GM18907 (cell line): ENCODE results near the gene STN1.

ENCODE experiments used
- ATAC-seq: cut with Tn5 transposase; IDR thresholded peaks from one replicate; pipeline ENCODE4 v1.9.1; 2021; ENCODE audit warnings: mild to moderate bottlenecking, moderate library complexity; ENCODE audit not compliant: unreplicated experiment

Gene STN1

GRCh38 chr10:103870516-103870915 is 47.5 kb downstream of the STN1 start:
- ATAC-seq = no peak

GRCh38 chr10:103869336-103869735 is 48.6 kb downstream of the STN1 start:
- no peak for ATAC-seq

GRCh38 chr10:103868200-103868599 is 49.8 kb downstream of the STN1 start:
- ATAC-seq = no peak

GRCh38 chr10:103861505-103861904 is 56.5 kb downstream of the STN1 start:
- no peak for ATAC-seq

GRCh38 chr10:103859161-103860086 is 58.6 kb downstream of the STN1 start:
- peak; percentile 65 for ATAC-seq

GRCh38 chr10:103858360-103858759 is 59.6 kb downstream of the STN1 start:
- no peak for ATAC-seq

- ATAC-seq = no peak
Observed at GRCh38 chr10:103856797-103857170, 61.2 kb downstream of the STN1 start.

- ATAC-seq = no peak
Observed at GRCh38 chr10:103855852-103856796, 61.9 kb downstream of the STN1 start.

GRCh38 chr10:103855424-103855823 is 62.6 kb downstream of the STN1 start, which contains the start of gene SH3PXD2A:
Gene SH3PXD2A (minus strand): TSS chr10:103855576. CDS start chr10:103855266, 310 bp downstream.
- ATAC-seq = no peak

GRCh38 chr10:103854686-103855391 is 63.1 kb downstream of the STN1 start:
- no peak for ATAC-seq

GRCh38 chr10:103854265-103854685 is 63.7 kb downstream of the STN1 start:
- ATAC-seq = no peak

GRCh38 chr10:103853428-103854264 is 64.3 kb downstream of the STN1 start:
- ATAC-seq = no peak

- ATAC-seq = no peak
Observed at GRCh38 chr10:103852856-103853255, 65.1 kb downstream of the STN1 start.

GRCh38 chr10:103852189-103852711 is 65.7 kb downstream of the STN1 start:
- ATAC-seq = no peak

- ATAC-seq = no peak
Observed at GRCh38 chr10:103851261-103851660, 66.7 kb downstream of the STN1 start.

- ATAC-seq = no peak
Observed at GRCh38 chr10:103850572-103850895, 67.5 kb downstream of the STN1 start.

GRCh38 chr10:103849880-103850571 is 68.0 kb downstream of the STN1 start:
- ATAC-seq = no peak

- ATAC-seq = no peak
Observed at GRCh38 chr10:103849212-103849877, 68.6 kb downstream of the STN1 start.
